ENCODE data around the gene FANCE.

Gene FANCE

GRCh38 chr6:35468980-35469750 is 17.0 kb downstream of the FANCE start:
- H3K4me1 ChIP-seq, result peaks cover 15% of the 10 kb centered on the region
- no peak for DNase-seq
- no peaks in the 10 kb centered on the region for H3K27me3 ChIP-seq
- no peak for TF ChIP-seq CTCF (IDR thresholded peaks at IDR 0.05; ENCODE audit: low read depth, low read length)
- no peaks in the 10 kb centered on the region for H3K9me3 ChIP-seq
- peaks cover 55% of the 10 kb centered on the region for H3K36me3 ChIP-seq
- peak overlapping the region; percentile 99 for H3K4me3 ChIP-seq (ENCODE audit: low read depth, low read length)

GRCh38 chr6:35469751-35470662 is 17.9 kb downstream of the FANCE start:
- Histone ChIP-seq H3K27me3 (no peaks in the 10 kb centered on the region), H3K9me3 (no peaks in the 10 kb centered on the region), H3K4me3 (ENCODE audit: low read depth, low read length) (peak overlapping the region; percentile 99), H3K36me3 (peaks cover 62% of the 10 kb centered on the region), H3K4me1 (peaks cover 15% of the 10 kb centered on the region)
- peak; percentile 67 for DNase-seq
- TF ChIP-seq CTCF (IDR thresholded peaks at IDR 0.05; ENCODE audit: low read depth, low read length), result no peak

- Histone ChIP-seq H3K27me3 (no peaks in the 10 kb centered on the region), H3K36me3 (peaks cover 68% of the 10 kb centered on the region), H3K9me3 (no peaks in the 10 kb centered on the region), H3K4me3 (ENCODE audit: low read depth, low read length) (peak overlapping the region; percentile 99), H3K4me1 (peaks cover 15% of the 10 kb centered on the region)
- no peak for DNase-seq
- no peak for TF ChIP-seq CTCF (IDR thresholded peaks at IDR 0.05; ENCODE audit: low read depth, low read length)
These were observed 18.6 kb downstream of the FANCE start for GRCh38 chr6:35470663-35471120.

GRCh38 chr6:35471836-35472345 is 19.8 kb downstream of the FANCE start:
- TF ChIP-seq CTCF (IDR thresholded peaks at IDR 0.05; ENCODE audit: low read depth, low read length), result no peak
- H3K27me3 ChIP-seq, result no peaks in the 10 kb centered on the region
- peaks cover 68% of the 10 kb centered on the region for H3K36me3 ChIP-seq
- H3K4me3 ChIP-seq (ENCODE audit: low read depth, low read length), result peak overlapping the region; percentile 99
- H3K9me3 ChIP-seq, result no peaks in the 10 kb centered on the region
- H3K4me1 ChIP-seq, result peaks cover 15% of the 10 kb centered on the region
- DNase-seq, result no peak

GRCh38 chr6:35473075-35473849 is 21.1 kb downstream of the FANCE start:
- peaks cover 11% of the 10 kb centered on the region for H3K4me1 ChIP-seq
- TF ChIP-seq CTCF (IDR thresholded peaks at IDR 0.05; ENCODE audit: low read depth, low read length), result no peak
- DNase-seq, result no peak
- H3K27me3 ChIP-seq, result no peaks in the 10 kb centered on the region
- H3K4me3 ChIP-seq (ENCODE audit: low read depth, low read length), result no peak overlapping the region
- no peaks in the 10 kb centered on the region for H3K9me3 ChIP-seq
- H3K36me3 ChIP-seq, result peaks cover 68% of the 10 kb centered on the region
